Caco-2 (cell line): ENCODE results near the gene TMEM88. TPM values are rescaled to one million over a fixed set of nuclear protein-coding genes. Genes with fewer than 3 reads are reported as not detected.

Source experiments
- BruUV-seq: library from RNA; stranded (reverse); fragments of 400-500 nt; replicated peaks from 2 replicates; lab custom pipeline; 2021; lab: Mats Ljungman, UMichigan
- CTCF ChIA-PET: fragments of 300-600 bp; sonication (Branson Sonifier 250); formaldehyde crosslinking; loops from one replicate; lab custom pipeline; 2022; ENCODE audit warnings: antibody characterized with exemption; lab: Charles Lee
- POLR2A ChIA-PET: fragments of 300-600 bp; sonication (Branson Sonifier 250); formaldehyde crosslinking; loops from one replicate; lab custom pipeline; 2022; ENCODE audit warnings: antibody characterized with exemption; lab: Charles Lee
- DNase-seq, 2 experiments: peaks; one replicate each; pipeline versions ENCODE4 v3.0.0 to v3.0.0-alpha.2; 2020 to 2022
- H3K27me3 ChIP-seq: replicated peaks from 2 replicates; pipeline ENCODE4 v1.6.0; 2011; ENCODE audit warnings: low read length; ENCODE audit not compliant: control insufficient read depth, insufficient read depth
- H3K36me3 ChIP-seq: 2 replicates; pipeline ENCODE4 v1.5.1; 2011; ENCODE audit warnings: low read length; ENCODE audit not compliant: control insufficient read depth, insufficient read depth
- H3K4me1 ChIP-seq: fragments of 250-450 bp; sonication (Bioruptor Pico); 2 replicates; pipeline ENCODE4 v1.5.1; 2020; ENCODE audit warnings: mild to moderate bottlenecking
- H3K4me3 ChIP-seq: 2 replicates; pipeline ENCODE4 v1.5.1; 2011; ENCODE audit warnings: low read depth, mild to moderate bottlenecking, control low read depth, low read length
- H3K9me3 ChIP-seq: fragments of 250-450 bp; sonication (Bioruptor Pico); 2 replicates; pipeline ENCODE4 v1.5.1; 2020; ENCODE audit warnings: mild to moderate bottlenecking, moderate library complexity
- H3K27ac Mint-ChIP-seq: one replicate; pipeline ENCODE4 v1.8.0; 2022; ENCODE audit warnings: mixed read lengths; ENCODE audit not compliant: unreplicated experiment
- H3K27me3 Mint-ChIP-seq: one replicate; pipeline ENCODE4 v1.8.0; 2022; ENCODE audit warnings: mixed read lengths; ENCODE audit not compliant: insufficient read depth, unreplicated experiment
- H3K36me3 Mint-ChIP-seq: one replicate; pipeline ENCODE4 v1.8.0; 2022; ENCODE audit warnings: mild to moderate bottlenecking, mixed read lengths; ENCODE audit not compliant: insufficient read depth, unreplicated experiment
- H3K4me1 Mint-ChIP-seq: one replicate; pipeline ENCODE4 v1.8.0; 2022; ENCODE audit warnings: low read depth, mixed read lengths; ENCODE audit not compliant: unreplicated experiment
- H3K4me3 Mint-ChIP-seq: one replicate; pipeline ENCODE4 v1.8.0; 2022; ENCODE audit warnings: mild to moderate bottlenecking, moderate library complexity, mixed read lengths; ENCODE audit not compliant: unreplicated experiment
- H3K9me3 Mint-ChIP-seq: one replicate; pipeline ENCODE4 v1.8.0; 2022; ENCODE audit warnings: mixed read lengths; ENCODE audit not compliant: unreplicated experiment
- intact Hi-C: fragments of 100-400 bp; cut with micrococcal nuclease; formaldehyde crosslinking; loops from one replicate; pipeline ENCODE4 v1.10.0; 2022; ENCODE audit not compliant: unreplicated experiment
- total RNA-seq: library from RNA; stranded (reverse); gene quantifications from 2 replicates; pipeline ENCODE4 v1.2.3, GENCODE V29; 2022
- TF ChIP-seq, protein P1 (sequence below), 2 experiments: fragments of 200-600 bp in 1 of 2; IDR thresholded peaks; 1 replicate in 1 of 2; 2 replicates in 1 of 2; pipeline versions ENCODE4 v1.5.1 to v1.8.0; 2011 to 2022; ENCODE audit warnings: antibody characterized with exemption in 1 of 2, control low read depth in 1 of 2, inconsistent platforms in 1 of 2, low read depth in 1 of 2, low read length in 1 of 2, mild to moderate bottlenecking in 1 of 2, moderate library complexity in 1 of 2; ENCODE audit not compliant: insufficient read depth in 1 of 2, severe bottlenecking in 1 of 2, unreplicated experiment in 1 of 2

The TMEM88 gene
- total RNA-seq, 1 experiment from 2014 or later, result 2.5 TPM

DNA sequence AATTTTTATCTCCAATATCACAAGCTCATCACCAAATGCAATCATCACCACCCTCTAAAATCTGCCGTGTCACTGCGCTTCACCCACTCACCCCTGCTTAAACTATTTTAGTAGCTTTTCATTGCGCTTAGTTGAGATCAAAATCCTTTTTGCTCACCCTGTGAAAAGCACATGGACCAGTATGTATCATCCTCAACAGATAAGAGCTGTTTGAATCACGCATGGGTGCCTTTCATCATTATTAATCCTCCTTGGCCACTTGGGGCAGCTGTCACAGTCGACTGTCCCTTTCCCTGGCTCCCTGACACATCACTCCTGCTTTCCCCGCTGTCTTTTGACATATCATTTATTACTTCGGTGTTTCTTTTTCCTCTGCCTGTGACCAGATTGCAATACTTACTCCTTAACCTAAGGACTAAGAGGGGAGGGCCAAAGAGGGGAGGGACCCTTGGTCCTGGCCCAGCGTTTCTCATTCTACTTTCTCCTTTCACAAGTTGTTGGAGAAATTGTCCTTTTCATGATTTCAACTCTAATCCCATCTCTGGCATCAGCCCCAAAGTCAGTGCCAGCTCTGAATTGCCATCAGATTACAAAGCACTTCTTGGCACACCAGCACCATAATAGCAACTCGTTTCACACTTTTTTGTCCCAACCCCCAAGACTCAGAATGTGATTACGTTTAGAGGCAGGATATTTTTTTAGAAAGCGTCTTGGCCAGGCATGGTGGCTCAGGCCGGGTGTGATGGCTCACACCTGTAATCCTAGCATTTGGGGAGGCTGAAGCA is 29.5 kb upstream of the TMEM88 start:
- Histone ChIP-seq H3K27me3 (no peaks in the 10 kb centered on the region), H3K4me3 (no peak overlapping the region), H3K36me3 (no peaks in the 10 kb centered on the region), H3K4me1 (no peaks in the 10 kb centered on the region), H3K9me3 (no peaks in the 10 kb centered on the region)
- H3K27me3 Mint-ChIP-seq, result no peaks in the 10 kb centered on the region
- intact Hi-C loops, result no loop called here
- TF ChIP-seq, protein P1, sequence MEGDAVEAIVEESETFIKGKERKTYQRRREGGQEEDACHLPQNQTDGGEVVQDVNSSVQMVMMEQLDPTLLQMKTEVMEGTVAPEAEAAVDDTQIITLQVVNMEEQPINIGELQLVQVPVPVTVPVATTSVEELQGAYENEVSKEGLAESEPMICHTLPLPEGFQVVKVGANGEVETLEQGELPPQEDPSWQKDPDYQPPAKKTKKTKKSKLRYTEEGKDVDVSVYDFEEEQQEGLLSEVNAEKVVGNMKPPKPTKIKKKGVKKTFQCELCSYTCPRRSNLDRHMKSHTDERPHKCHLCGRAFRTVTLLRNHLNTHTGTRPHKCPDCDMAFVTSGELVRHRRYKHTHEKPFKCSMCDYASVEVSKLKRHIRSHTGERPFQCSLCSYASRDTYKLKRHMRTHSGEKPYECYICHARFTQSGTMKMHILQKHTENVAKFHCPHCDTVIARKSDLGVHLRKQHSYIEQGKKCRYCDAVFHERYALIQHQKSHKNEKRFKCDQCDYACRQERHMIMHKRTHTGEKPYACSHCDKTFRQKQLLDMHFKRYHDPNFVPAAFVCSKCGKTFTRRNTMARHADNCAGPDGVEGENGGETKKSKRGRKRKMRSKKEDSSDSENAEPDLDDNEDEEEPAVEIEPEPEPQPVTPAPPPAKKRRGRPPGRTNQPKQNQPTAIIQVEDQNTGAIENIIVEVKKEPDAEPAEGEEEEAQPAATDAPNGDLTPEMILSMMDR (IDR thresholded peaks at IDR 0.05; ENCODE audit: insufficient read depth in 1 of 2, low read depth in 1 of 2, low read length in 1 of 2, severe bottlenecking in 1 of 2, unreplicated experiment in 1 of 2), result no peak
- H3K9me3 Mint-ChIP-seq, result no peaks in the 10 kb centered on the region
- no peaks in the 10 kb centered on the region for H3K36me3 Mint-ChIP-seq
- ChIA-PET POLR2A (no interaction called here), CTCF (interaction anchor here (0.8 to 1.2 kb wide), 4 partner anchors 9 to 82 kb away, joined by 3 to 8 read pairs (median 5); partner anchors contain the start of gene NAA38)
- no TSS peak for BruUV-seq
- H3K27ac Mint-ChIP-seq, result no peak overlapping the region
- no peak for DNase-seq
- H3K4me3 Mint-ChIP-seq, result no peak overlapping the region
- peaks cover 10% of the 10 kb centered on the region for H3K4me1 Mint-ChIP-seq

DNA sequence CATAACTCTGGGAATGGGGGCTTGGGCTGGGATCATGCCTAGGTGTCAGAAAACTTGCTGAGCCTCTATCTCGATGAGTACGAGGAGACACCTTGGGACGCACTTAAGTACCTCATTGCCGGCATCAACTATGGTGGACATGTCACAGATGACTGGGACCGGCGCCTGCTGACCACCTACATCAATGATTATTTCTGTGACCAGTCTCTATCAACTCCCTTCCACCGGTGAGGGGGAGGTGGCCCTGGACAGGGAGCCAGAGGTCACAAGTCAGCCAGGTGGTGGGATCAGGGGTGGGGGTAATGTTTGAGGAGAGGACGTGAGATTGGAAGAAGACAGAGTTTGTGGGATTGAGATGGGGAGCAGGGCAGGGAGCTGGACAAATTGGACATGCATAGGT is 24.2 kb upstream of the TMEM88 start:
- intact Hi-C loops, result no loop called here
- H3K4me1 Mint-ChIP-seq, result peaks cover 6% of the 10 kb centered on the region
- H3K27ac Mint-ChIP-seq, result no peak overlapping the region
- Histone ChIP-seq H3K4me1 (0 out of 2 replicates have a peak, but pooled peaks cover 5% of the 10 kb centered on the region), H3K27me3 (no peaks in the 10 kb centered on the region), H3K9me3 (no peaks in the 10 kb centered on the region), H3K4me3 (no peak overlapping the region), H3K36me3 (no peaks in the 10 kb centered on the region)
- no peak for DNase-seq
- peaks cover 14% of the 10 kb centered on the region for H3K36me3 Mint-ChIP-seq
- ChIA-PET CTCF (no interaction called here), POLR2A (no interaction called here)
- H3K9me3 Mint-ChIP-seq, result no peaks in the 10 kb centered on the region
- no TSS peak for BruUV-seq
- no peak overlapping the region for H3K4me3 Mint-ChIP-seq
- H3K27me3 Mint-ChIP-seq, result no peaks in the 10 kb centered on the region
- TF ChIP-seq, protein P1 (IDR thresholded peaks at IDR 0.05; ENCODE audit: insufficient read depth in 1 of 2, low read depth in 1 of 2, low read length in 1 of 2, severe bottlenecking in 1 of 2, unreplicated experiment in 1 of 2), result no peak

DNA sequence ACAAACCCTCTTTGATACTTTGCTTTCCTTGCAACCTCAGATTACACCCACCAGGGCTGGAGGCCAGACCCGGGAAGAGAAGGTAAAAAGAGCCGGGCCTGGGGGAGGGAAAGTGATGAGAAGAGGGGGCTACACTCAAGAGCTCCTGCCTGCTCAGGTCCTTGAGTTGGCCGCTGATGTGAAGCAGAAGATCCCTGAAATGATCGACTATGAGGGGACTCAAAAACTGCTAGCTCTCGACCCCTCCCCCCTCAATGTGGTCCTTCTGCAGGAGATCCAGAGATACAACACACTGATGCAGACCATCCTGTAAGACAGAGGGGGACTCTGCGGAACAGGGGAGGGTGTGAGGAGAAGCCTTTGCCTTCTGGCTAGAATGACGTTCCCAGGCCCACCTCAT is 23.6 kb upstream of the TMEM88 start:
- Histone ChIP-seq H3K36me3 (no peaks in the 10 kb centered on the region), H3K9me3 (no peaks in the 10 kb centered on the region), H3K4me3 (no peak overlapping the region), H3K27me3 (no peaks in the 10 kb centered on the region), H3K4me1 (0 out of 2 replicates have a peak, but pooled peaks cover 5% of the 10 kb centered on the region)
- POLR2A ChIA-PET, result no interaction called here
- BruUV-seq, result no TSS peak
- DNase-seq, result no peak
- Mint-ChIP-seq H3K4me1 (peaks cover 5% of the 10 kb centered on the region), H3K36me3 (peaks cover 19% of the 10 kb centered on the region), H3K9me3 (no peaks in the 10 kb centered on the region), H3K27ac (no peak overlapping the region), H3K4me3 (no peak overlapping the region), H3K27me3 (no peaks in the 10 kb centered on the region)
- CTCF ChIA-PET, result no interaction called here
- intact Hi-C loops, result no loop called here
- TF ChIP-seq, protein P1 (IDR thresholded peaks at IDR 0.05; ENCODE audit: insufficient read depth in 1 of 2, low read depth in 1 of 2, low read length in 1 of 2, severe bottlenecking in 1 of 2, unreplicated experiment in 1 of 2), result no peak
